Ishikawa (cell line): ENCODE results near the gene TMEM217.

Source experiments
- CEBPB ChIP-seq: IDR thresholded peaks from 2 replicates; pipeline ENCODE4 v1.6.1; 2012
- CREB1 ChIP-seq: IDR thresholded peaks from 2 replicates; pipeline ENCODE4 v1.6.1; 2012; ENCODE audit warnings: low read depth
- EGR1 ChIP-seq: IDR thresholded peaks from 2 replicates; pipeline ENCODE4 v1.6.1; 2012
- EP300 ChIP-seq: IDR thresholded peaks from 2 replicates; pipeline ENCODE4 v1.6.1; 2012; ENCODE audit warnings: borderline replicate concordance
- FOXM1 ChIP-seq: IDR thresholded peaks from 2 replicates; pipeline ENCODE4 v1.6.1; 2012; ENCODE audit warnings: low read depth, borderline replicate concordance
- NFIC ChIP-seq: IDR thresholded peaks from 2 replicates; pipeline ENCODE4 v1.6.1; 2012
- RAD21 ChIP-seq: IDR thresholded peaks from 2 replicates; pipeline ENCODE4 v1.6.1; 2012; ENCODE audit warnings: low read depth
- TAF1 ChIP-seq: IDR thresholded peaks from 2 replicates; pipeline ENCODE4 v1.6.1; 2012; ENCODE audit warnings: low read depth, mild to moderate bottlenecking
- TCF12 ChIP-seq: IDR thresholded peaks from 2 replicates; pipeline ENCODE4 v1.6.1; 2012; ENCODE audit warnings: low read depth
- TEAD4 ChIP-seq: IDR thresholded peaks from 2 replicates; pipeline ENCODE4 v1.6.1; 2012
- YY1 ChIP-seq: IDR thresholded peaks from 2 replicates; pipeline ENCODE4 v1.6.1; 2012; ENCODE audit warnings: low read depth
- ZBTB7A ChIP-seq: IDR thresholded peaks from 2 replicates; pipeline ENCODE4 v1.6.1; 2012; ENCODE audit warnings: low read depth
- TF ChIP-seq, protein P1 (sequence below): IDR thresholded peaks from 2 replicates; pipeline ENCODE4 v1.6.1; 2012
- TF ChIP-seq, protein P2 (sequence below): IDR thresholded peaks from 2 replicates; pipeline ENCODE4 v1.6.1; 2012
- TF ChIP-seq, protein P3 (sequence below): IDR thresholded peaks from 2 replicates; pipeline ENCODE4 v1.6.1; 2012; ENCODE audit warnings: low read depth, mild to moderate bottlenecking

Gene TMEM217

DNA sequence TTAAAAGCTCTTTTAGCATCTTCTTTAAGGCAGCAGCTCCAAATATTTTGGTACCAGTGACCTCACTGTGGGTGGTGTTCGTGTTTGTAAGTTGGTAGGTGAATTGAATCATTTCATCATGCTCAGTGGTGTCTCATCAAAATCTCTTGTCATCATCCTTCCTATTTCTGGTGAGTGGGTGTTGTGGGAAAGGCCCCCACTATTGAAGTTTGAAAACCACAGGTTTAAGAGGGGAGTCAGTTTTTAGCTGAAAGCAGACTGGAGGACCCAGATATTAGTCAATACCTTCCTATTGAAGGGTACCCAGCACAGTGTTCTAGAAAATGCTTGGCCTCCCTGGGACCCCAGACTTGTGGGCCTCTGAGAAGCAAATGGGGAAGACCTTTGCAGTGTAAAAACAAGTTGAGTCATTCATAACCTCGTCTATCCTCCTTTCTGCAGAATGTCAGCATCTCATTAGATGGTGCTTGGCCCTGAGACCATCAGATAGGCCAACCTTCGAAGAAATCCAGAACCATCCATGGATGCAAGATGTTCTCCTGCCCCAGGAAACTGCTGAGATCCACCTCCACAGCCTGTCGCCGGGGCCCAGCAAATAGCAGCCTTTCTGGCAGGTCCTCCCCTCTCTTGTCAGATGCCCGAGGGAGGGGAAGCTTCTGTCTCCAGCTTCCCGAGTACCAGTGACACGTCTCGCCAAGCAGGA is 84.3 kb downstream of the TMEM217 start:
- TF ChIP-seq EP300 (no peak), CREB1 (no peak), TEAD4 (no peak), CEBPB (no peak)
- TF ChIP-seq, protein P1, sequence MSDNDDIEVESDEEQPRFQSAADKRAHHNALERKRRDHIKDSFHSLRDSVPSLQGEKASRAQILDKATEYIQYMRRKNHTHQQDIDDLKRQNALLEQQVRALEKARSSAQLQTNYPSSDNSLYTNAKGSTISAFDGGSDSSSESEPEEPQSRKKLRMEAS, result no peak

DNA sequence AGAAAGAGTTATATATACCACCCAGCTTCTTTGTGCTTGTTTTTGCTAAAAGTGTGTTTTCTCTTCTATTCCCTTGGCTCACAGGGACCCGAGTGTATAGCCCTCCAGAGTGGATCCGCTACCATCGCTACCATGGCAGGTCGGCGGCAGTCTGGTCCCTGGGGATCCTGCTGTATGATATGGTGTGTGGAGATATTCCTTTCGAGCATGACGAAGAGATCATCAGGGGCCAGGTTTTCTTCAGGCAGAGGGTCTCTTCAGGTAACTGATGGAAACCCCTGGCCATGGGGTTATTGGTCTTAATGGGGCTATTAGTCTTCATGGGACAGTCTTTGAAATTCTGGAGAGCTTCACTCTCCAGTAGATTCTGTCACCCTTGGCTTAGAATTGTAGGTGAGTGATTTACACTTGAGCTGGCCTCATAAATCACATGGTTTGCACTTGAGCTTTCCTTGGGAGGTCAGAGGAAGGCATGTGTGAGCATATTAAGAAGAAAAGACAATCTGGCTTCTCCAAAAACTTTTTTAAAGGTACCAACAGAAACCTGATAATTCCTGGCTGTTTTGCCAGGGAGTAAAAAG is 84.9 kb downstream of the TMEM217 start:
- TF ChIP-seq, protein P1, result no peak
- TF ChIP-seq TAF1 (no peak), ZBTB7A (no peak), YY1 (no peak), CEBPB (no peak)
- TF ChIP-seq, protein P2, sequence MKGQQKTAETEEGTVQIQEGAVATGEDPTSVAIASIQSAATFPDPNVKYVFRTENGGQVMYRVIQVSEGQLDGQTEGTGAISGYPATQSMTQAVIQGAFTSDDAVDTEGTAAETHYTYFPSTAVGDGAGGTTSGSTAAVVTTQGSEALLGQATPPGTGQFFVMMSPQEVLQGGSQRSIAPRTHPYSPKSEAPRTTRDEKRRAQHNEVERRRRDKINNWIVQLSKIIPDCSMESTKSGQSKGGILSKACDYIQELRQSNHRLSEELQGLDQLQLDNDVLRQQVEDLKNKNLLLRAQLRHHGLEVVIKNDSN, result no peak

DNA sequence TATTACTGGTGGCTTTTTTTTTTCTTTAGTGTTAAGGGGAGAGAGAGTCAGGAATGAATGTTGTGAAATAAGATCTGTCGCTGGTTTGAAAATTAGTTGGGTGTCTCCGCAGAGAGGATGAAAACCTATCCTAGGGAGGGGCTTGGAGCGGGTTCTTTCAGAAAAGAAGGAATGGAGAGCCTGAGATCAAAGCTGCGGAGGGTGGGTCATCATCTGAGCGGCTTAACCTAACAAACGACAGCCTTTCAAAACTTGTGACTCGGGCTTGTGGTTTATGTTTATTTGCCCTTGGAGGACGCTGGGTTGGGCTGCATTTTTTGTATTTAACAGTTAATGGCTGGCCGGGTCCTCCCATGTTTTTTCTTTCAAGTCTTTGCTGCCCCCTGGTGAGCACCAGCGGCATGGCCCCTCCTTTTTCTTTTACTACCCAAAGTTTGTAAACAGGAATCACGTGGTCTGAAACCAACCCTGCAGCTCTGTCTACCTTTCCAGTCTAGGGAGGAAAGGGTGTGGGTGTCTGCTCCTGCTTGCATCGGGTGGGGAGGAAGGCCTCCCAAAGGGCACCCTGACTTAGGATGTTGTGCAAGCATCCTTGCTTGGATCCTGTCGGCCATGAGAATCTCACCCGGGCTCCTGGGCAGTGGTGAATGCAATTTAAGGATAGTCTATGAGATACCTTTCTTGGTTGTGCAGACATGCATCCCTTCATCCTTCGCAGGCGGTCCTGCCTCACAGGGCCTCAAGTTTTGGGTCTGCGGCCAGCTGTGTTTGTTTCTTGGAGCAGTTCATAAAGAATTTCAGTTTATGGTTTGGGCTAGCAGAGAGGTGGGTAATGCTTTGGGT is 85.8 kb downstream of the TMEM217 start:
- no peak for TF ChIP-seq ZBTB7A
- TF ChIP-seq TCF12, result 0 out of 2 replicates have a peak, but pooled peaks have one; percentile 17
- TF ChIP-seq YY1, result peak; percentile 61
- peak; percentile 71; the same call in 1 of the 2 replicates for TF ChIP-seq FOXM1
- TF ChIP-seq CEBPB, result no peak
- TF ChIP-seq, protein P2, result peak; percentile 93
- TF ChIP-seq, protein P3, sequence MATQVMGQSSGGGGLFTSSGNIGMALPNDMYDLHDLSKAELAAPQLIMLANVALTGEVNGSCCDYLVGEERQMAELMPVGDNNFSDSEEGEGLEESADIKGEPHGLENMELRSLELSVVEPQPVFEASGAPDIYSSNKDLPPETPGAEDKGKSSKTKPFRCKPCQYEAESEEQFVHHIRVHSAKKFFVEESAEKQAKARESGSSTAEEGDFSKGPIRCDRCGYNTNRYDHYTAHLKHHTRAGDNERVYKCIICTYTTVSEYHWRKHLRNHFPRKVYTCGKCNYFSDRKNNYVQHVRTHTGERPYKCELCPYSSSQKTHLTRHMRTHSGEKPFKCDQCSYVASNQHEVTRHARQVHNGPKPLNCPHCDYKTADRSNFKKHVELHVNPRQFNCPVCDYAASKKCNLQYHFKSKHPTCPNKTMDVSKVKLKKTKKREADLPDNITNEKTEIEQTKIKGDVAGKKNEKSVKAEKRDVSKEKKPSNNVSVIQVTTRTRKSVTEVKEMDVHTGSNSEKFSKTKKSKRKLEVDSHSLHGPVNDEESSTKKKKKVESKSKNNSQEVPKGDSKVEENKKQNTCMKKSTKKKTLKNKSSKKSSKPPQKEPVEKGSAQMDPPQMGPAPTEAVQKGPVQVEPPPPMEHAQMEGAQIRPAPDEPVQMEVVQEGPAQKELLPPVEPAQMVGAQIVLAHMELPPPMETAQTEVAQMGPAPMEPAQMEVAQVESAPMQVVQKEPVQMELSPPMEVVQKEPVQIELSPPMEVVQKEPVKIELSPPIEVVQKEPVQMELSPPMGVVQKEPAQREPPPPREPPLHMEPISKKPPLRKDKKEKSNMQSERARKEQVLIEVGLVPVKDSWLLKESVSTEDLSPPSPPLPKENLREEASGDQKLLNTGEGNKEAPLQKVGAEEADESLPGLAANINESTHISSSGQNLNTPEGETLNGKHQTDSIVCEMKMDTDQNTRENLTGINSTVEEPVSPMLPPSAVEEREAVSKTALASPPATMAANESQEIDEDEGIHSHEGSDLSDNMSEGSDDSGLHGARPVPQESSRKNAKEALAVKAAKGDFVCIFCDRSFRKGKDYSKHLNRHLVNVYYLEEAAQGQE, result no peak
- TF ChIP-seq RAD21, result peak; percentile 98
- TF ChIP-seq TEAD4, result no peak
- no peak for TF ChIP-seq EGR1
- no peak for TF ChIP-seq TAF1
- TF ChIP-seq EP300, result no peak
- TF ChIP-seq, protein P1, result peak; percentile 88
- no peak; the same call in 1 of the 2 replicates for TF ChIP-seq NFIC

DNA sequence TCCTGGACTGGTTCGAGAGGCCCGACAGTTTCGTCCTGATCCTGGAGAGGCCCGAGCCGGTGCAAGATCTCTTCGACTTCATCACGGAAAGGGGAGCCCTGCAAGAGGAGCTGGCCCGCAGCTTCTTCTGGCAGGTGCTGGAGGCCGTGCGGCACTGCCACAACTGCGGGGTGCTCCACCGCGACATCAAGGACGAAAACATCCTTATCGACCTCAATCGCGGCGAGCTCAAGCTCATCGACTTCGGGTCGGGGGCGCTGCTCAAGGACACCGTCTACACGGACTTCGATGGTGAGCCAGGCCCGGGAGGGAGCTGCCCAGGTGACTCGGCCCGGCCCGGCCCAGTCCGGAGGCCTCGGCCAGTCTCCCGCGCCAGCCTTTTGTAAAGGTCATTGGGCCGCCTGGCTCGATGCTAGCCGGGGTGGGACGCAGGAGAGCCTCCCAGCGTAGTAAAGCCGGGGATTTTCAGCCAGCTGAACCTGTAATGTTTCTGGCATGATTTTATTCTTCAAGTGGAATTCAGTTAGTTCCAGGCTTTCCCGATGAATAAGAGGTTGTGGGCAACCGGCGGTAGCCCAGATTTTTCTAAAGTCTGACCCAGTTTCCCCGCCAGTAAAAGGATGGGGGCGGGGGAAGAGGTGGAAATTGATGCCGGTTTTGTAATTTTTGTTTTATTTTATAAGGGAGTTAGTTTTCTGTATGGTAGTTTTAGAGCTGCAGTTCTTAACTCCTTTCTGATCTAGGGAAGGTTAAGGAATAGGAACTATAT is 86.6 kb downstream of the TMEM217 start:
- TF ChIP-seq CREB1 (no peak), EP300 (no peak), TCF12 (no peak), FOXM1 (no peak), TEAD4 (no peak), CEBPB (no peak), TAF1 (no peak), ZBTB7A (no peak), RAD21 (no peak), EGR1 (no peak), NFIC (no peak), YY1 (no peak)
- TF ChIP-seq, protein P1, result no peak
- TF ChIP-seq, protein P2, result no peak
- TF ChIP-seq, protein P3, result no peak
